HUDEP-2 (cell line): ENCODE data around the gene C1orf21.

Experiments used
- DNase-seq, 76 experiments: peaks; one replicate each; lab custom pipeline; 2025; ENCODE audit not compliant: unreplicated experiment in 76 of 76; lab: John Stamatoyannopoulos, UW

The C1orf21 gene

GRCh38 chr1:184539580-184539979 lies 152.8 kb downstream of the C1orf21 start:
- DNase-seq, result no peak

- DNase-seq, result no peak
Measured at GRCh38 chr1:184541537-184542152, 154.8 kb downstream of the C1orf21 start.

GRCh38 chr1:184542291-184542690 lies 155.5 kb downstream of the C1orf21 start:
- DNase-seq, result no peak

- no peak for DNase-seq
Measured at GRCh38 chr1:184545601-184546000, 158.8 kb downstream of the C1orf21 start.

- DNase-seq, result no peak
Measured at GRCh38 chr1:184552446-184552845, 165.6 kb downstream of the C1orf21 start.

- DNase-seq, result no peak
Measured at GRCh38 chr1:184553845-184554244, 167.0 kb downstream of the C1orf21 start.

GRCh38 chr1:184555665-184556641 lies 169.1 kb downstream of the C1orf21 start:
- DNase-seq, result no peak

GRCh38 chr1:184556665-184557064 lies 169.8 kb downstream of the C1orf21 start:
- no peak for DNase-seq

- no peak for DNase-seq
Measured at GRCh38 chr1:184557423-184558347, 170.9 kb downstream of the C1orf21 start.

GRCh38 chr1:184558691-184559090 lies 171.9 kb downstream of the C1orf21 start:
- DNase-seq, result no peak

GRCh38 chr1:184559117-184559713 lies 172.4 kb downstream of the C1orf21 start:
- no peak for DNase-seq

GRCh38 chr1:184562806-184563205 lies 176.0 kb downstream of the C1orf21 start:
- DNase-seq, result no peak

GRCh38 chr1:184563308-184563707 lies 176.5 kb downstream of the C1orf21 start:
- DNase-seq, result peak in 1 of 76 experiments; percentile 13

GRCh38 chr1:184567009-184567408 lies 180.2 kb downstream of the C1orf21 start:
- no peak for DNase-seq

- no peak for DNase-seq
Measured at GRCh38 chr1:184567637-184568036, 180.8 kb downstream of the C1orf21 start.

GRCh38 chr1:184568148-184568547 lies 181.3 kb downstream of the C1orf21 start:
- no peak for DNase-seq

- no peak for DNase-seq
Measured at GRCh38 chr1:184569106-184569505, 182.3 kb downstream of the C1orf21 start.

GRCh38 chr1:184574588-184574987 lies 187.8 kb downstream of the C1orf21 start:
- no peak for DNase-seq

- DNase-seq, result no peak
Measured at GRCh38 chr1:184576822-184577221, 190.0 kb downstream of the C1orf21 start.

GRCh38 chr1:184577319-184577718 lies 190.5 kb downstream of the C1orf21 start:
- DNase-seq, result no peak
